NB4 (cell line): ENCODE results near the gene IL17C.

Source experiments
- DNase-seq: peaks from one replicate; pipeline ENCODE4 v3.0.0; 2010; ENCODE audit warnings: low read depth
- H3K4me3 ChIP-seq: one replicate; pipeline ENCODE4 v1.5.1; 2011; ENCODE audit warnings: mild to moderate bottlenecking, low read depth, low read length, moderate library complexity
- CTCF ChIP-seq: IDR thresholded peaks from one replicate; pipeline ENCODE4 v1.5.1; 2012; ENCODE audit warnings: low read depth, low read length
- MAX ChIP-seq: IDR thresholded peaks from 2 replicates; pipeline ENCODE4 v1.6.1; 2011; ENCODE audit warnings: low read depth, low read length
- MYC ChIP-seq: IDR thresholded peaks from 2 replicates; pipeline ENCODE4 v1.6.1; 2011; ENCODE audit warnings: low read depth, low read length
- POLR2A ChIP-seq: IDR thresholded peaks from 2 replicates; pipeline ENCODE4 v1.6.1; 2011; ENCODE audit warnings: mild to moderate bottlenecking; ENCODE audit not compliant: insufficient read length; ENCODE audit errors: extremely low read depth

Gene IL17C

GRCh38 chr16:88649195-88649923 is 11.0 kb downstream of the IL17C start:
- peak; percentile 56 for DNase-seq
- TF ChIP-seq POLR2A (no peak), MYC (no peak), CTCF (no peak), MAX (no peak)
- H3K4me3 ChIP-seq = peak overlapping the region; percentile 84

- peak; percentile 92 for DNase-seq
- peak; percentile 10; the same call in 1 of the 2 replicates for TF ChIP-seq MYC
- no peak for TF ChIP-seq MAX
- peak overlapping the region; percentile 84 for H3K4me3 ChIP-seq
These were observed 11.8 kb downstream of the IL17C start for GRCh38 chr16:88649924-88650748.

GRCh38 chr16:88650749-88651275 is 12.4 kb downstream of the IL17C start, which contains the start of gene CYBA:
TSS of gene CYBA (minus strand) at chr16:88651053. CDS start at chr16:88651013, 40 bp downstream.
- DNase-seq = peak; percentile 92
- H3K4me3 ChIP-seq = peak within 1 kb of the TSS; percentile 84
- TF ChIP-seq MYC (peak; percentile 42; the same call in 1 of the 2 replicates), CTCF (no peak), POLR2A (peak; percentile 74), MAX (0 out of 2 replicates have a peak, but pooled peaks have one; percentile 24)

GRCh38 chr16:88651276-88651988 is 13.1 kb downstream of the IL17C start:
- peak; percentile 91 for DNase-seq
- peak overlapping the region; percentile 57 for H3K4me3 ChIP-seq
- TF ChIP-seq MYC (no peak), POLR2A (no peak)

GRCh38 chr16:88651989-88652761 is 13.8 kb downstream of the IL17C start:
- H3K4me3 ChIP-seq = no peak overlapping the region
- TF ChIP-seq MYC (no peak), MAX (no peak), CTCF (no peak), POLR2A (no peak)
- DNase-seq = no peak

- no peak overlapping the region for H3K4me3 ChIP-seq
- no peak for TF ChIP-seq CTCF
- TF ChIP-seq POLR2A = no peak
- TF ChIP-seq MYC = no peak
- no peak for TF ChIP-seq MAX
- DNase-seq = no peak
These were observed 14.3 kb downstream of the IL17C start for GRCh38 chr16:88652762-88653063.
